Calu3 (cell line): Measurements from ENCODE around the gene AGBL3. TPM values are rescaled to one million over a fixed set of nuclear protein-coding genes. Genes with fewer than 3 reads are reported as not detected.

Experiments
- BruUV-seq: library from RNA; stranded (reverse); fragments of 400-500 nt; replicated peaks from 2 replicates; lab custom pipeline; 2021; lab: Mats Ljungman, UMichigan
- CTCF ChIA-PET: fragments of 300-600 bp; sonication (Branson Sonifier 250); formaldehyde crosslinking; loops from one replicate; lab custom pipeline; 2022; ENCODE audit warnings: antibody characterized with exemption; lab: Charles Lee
- DNase-seq: peaks from one replicate; pipeline ENCODE4 v3.0.0; 2022
- H3K27ac Mint-ChIP-seq: one replicate; pipeline ENCODE4 v1.8.0; 2022; ENCODE audit warnings: mixed read lengths; ENCODE audit not compliant: unreplicated experiment
- H3K27me3 Mint-ChIP-seq: one replicate; pipeline ENCODE4 v1.8.0; 2022; ENCODE audit warnings: mixed read lengths; ENCODE audit not compliant: unreplicated experiment
- H3K36me3 Mint-ChIP-seq: one replicate; pipeline ENCODE4 v1.8.0; 2022; ENCODE audit warnings: mild to moderate bottlenecking, moderate library complexity, mixed read lengths; ENCODE audit not compliant: insufficient read depth, unreplicated experiment
- H3K4me1 Mint-ChIP-seq: one replicate; pipeline ENCODE4 v1.8.0; 2022; ENCODE audit warnings: mild to moderate bottlenecking, low read depth, mixed read lengths; ENCODE audit not compliant: unreplicated experiment
- H3K4me3 Mint-ChIP-seq: one replicate; pipeline ENCODE4 v1.8.0; 2022; ENCODE audit warnings: mild to moderate bottlenecking, low read depth, moderate library complexity, mixed read lengths; ENCODE audit not compliant: unreplicated experiment
- H3K9me3 Mint-ChIP-seq: one replicate; pipeline ENCODE4 v1.8.0; 2022; ENCODE audit warnings: low read depth, mixed read lengths; ENCODE audit not compliant: unreplicated experiment
- intact Hi-C: fragments of 100-400 bp; cut with micrococcal nuclease; formaldehyde crosslinking; loops from one replicate; pipeline ENCODE4 v1.10.0; 2022; ENCODE audit not compliant: unreplicated experiment
- total RNA-seq: library from RNA; stranded (reverse); gene quantifications from 2 replicates; pipeline ENCODE4 v1.2.3, GENCODE V29; 2022
- TF ChIP-seq, protein P1 (sequence below): fragments of 200-600 bp; IDR thresholded peaks from one replicate; pipeline ENCODE4 v1.8.0; 2022; ENCODE audit warnings: antibody characterized with exemption; ENCODE audit not compliant: unreplicated experiment

AGBL3 gene
- total RNA-seq, 1 experiment from 2014 or later: 6.3 TPM

DNA sequence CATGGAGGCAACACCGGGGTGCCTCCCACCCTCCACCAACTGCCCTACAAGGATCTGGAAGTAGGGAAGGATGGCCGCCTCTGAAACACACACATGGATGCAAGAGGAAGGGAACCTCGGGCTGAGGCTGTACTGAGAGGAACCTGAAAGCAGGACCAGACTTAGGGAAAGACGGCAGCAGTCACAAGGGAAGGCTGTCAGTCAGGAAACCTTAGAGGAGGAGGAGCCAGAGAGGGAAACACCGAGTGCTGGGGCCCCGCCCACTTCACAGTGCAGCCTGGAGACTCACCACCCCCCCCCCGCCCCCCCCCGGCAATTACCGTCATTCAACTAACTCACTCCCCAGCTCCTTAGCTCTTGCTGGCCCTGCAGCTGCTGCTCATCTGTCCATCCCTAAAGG lies 181.7 kb downstream of the AGBL3 start:
- DNase-seq: no peak
- CTCF ChIA-PET: no interaction called here
- no TSS peak for BruUV-seq
- peaks cover 28% of the 10 kb centered on the region for H3K4me1 Mint-ChIP-seq
- intact Hi-C loops: no loop called here
- peak overlapping the region; percentile 87 for H3K27ac Mint-ChIP-seq
- H3K9me3 Mint-ChIP-seq: no peaks in the 10 kb centered on the region
- no peaks in the 10 kb centered on the region for H3K27me3 Mint-ChIP-seq
- peak overlapping the region; percentile 78 for H3K4me3 Mint-ChIP-seq
- peaks cover 87% of the 10 kb centered on the region for H3K36me3 Mint-ChIP-seq
- TF ChIP-seq, protein P1, sequence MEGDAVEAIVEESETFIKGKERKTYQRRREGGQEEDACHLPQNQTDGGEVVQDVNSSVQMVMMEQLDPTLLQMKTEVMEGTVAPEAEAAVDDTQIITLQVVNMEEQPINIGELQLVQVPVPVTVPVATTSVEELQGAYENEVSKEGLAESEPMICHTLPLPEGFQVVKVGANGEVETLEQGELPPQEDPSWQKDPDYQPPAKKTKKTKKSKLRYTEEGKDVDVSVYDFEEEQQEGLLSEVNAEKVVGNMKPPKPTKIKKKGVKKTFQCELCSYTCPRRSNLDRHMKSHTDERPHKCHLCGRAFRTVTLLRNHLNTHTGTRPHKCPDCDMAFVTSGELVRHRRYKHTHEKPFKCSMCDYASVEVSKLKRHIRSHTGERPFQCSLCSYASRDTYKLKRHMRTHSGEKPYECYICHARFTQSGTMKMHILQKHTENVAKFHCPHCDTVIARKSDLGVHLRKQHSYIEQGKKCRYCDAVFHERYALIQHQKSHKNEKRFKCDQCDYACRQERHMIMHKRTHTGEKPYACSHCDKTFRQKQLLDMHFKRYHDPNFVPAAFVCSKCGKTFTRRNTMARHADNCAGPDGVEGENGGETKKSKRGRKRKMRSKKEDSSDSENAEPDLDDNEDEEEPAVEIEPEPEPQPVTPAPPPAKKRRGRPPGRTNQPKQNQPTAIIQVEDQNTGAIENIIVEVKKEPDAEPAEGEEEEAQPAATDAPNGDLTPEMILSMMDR: no peak

DNA sequence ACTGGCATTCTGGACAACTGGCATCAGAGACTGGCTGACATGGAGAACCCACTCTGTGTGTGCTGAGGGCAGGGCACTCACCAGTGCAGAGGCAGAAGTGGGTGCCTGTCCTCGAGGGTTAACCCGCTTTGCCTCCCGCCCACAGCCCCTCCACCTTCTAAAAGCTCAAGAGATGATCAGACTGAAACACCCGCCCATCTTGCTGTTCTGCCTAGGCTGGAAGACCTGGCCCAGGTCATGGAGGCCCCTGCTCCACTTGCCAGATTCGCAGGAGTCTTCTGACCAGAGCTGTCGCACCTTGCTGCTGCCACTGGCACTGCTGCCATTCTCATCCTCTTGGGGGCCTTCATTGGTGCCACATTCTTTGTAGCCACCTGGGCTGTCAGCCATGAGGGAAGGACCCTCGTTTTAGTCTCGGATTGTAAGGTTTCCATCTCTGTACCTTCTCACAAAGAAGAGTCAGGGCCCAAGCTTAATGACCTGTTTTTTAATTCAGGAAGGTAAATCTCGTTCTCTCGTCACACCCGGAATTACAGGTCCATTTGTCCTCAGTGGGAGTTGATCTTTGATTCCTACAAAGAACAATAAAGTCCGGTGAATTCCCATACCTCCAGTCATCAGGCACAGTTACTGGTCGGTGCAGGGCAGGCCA lies 182.3 kb downstream of the AGBL3 start:
- no TSS peak for BruUV-seq

DNA sequence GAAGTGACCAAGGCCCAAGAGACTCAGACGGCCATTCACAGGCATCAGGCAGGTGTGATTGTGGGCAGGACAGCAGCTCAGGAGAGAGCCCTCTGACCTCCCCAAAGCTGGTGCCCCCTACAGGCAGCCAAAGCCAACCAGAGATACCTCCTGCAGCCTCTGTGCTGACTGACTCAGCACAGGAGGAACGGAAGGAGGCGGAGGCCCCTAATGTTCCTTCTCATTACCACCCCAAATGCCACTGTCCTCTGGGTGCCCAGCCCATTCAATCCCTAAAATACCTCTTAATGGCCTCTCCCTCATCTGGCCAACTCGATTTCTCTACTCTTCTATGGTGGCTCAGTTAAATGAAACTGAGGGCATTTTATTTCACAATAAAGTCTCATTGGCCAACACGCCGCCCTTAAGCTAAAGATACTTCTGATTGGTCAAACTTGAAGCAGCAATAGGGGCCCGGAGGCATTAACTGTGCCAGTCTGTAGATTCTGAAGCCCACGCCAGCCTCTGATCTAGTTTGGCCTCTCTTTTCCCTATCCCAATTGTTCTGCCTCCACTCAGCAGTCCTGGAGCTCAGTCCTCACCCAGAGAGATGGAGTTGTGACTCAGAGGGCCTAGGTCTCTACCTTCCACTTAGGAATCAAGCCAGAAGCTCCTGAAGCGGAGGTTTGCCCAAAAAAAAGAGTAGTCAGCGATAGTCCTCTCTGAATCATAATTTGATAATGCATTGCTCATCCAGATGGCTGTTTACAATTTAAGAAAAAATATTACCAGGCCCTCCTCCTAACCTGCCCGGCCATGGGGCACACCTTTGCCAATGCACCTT lies 183.0 kb downstream of the AGBL3 start:
- CTCF ChIA-PET: interaction anchor here (0.8 to 1.6 kb wide), 4 partner anchors 8 to 22 kb away, joined by 3 to 7 read pairs (median 4); partner anchors contain the start of gene TMEM140
- Mint-ChIP-seq H3K4me1 (peaks cover 34% of the 10 kb centered on the region), H3K27ac (peak overlapping the region; percentile 87), H3K9me3 (no peaks in the 10 kb centered on the region), H3K36me3 (peaks cover 86% of the 10 kb centered on the region), H3K27me3 (no peaks in the 10 kb centered on the region), H3K4me3 (peak overlapping the region; percentile 78)
- peak; percentile 77 for DNase-seq
- TSS peak; percentile 53 for BruUV-seq
- TF ChIP-seq, protein P1: peak; percentile 50
- intact Hi-C loops: no loop called here

More for the DNA sequence above, 182.3 kb downstream of the AGBL3 start:
- H3K27me3 Mint-ChIP-seq: no peaks in the 10 kb centered on the region
- H3K27ac Mint-ChIP-seq: peak overlapping the region; percentile 87
- intact Hi-C loops: no loop called here
- H3K36me3 Mint-ChIP-seq: peaks cover 86% of the 10 kb centered on the region
- peaks cover 28% of the 10 kb centered on the region for H3K4me1 Mint-ChIP-seq
- TF ChIP-seq, protein P1: no peak
- peak overlapping the region; percentile 78 for H3K4me3 Mint-ChIP-seq
- H3K9me3 Mint-ChIP-seq: no peaks in the 10 kb centered on the region
- CTCF ChIA-PET: interaction anchor here (0.8 to 1.6 kb wide), 4 partner anchors 8 to 21 kb away, joined by 3 to 7 read pairs (median 4); partner anchors contain the start of gene TMEM140
- DNase-seq: no peak

DNA sequence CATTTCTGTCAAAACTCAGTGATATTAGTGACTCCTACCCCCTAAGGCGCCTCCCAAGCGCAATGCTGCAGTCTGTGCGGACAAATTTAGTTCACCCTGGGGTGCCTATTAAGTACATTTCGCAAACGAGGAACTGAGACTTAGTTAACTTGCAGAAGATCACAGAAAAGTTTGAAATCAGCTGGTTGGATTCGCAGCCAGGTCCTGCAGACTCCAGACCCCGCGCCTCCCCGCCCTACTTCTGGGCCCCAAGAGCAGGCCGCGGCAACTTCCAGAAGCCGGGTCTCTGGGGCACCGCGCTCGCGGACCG lies 183.6 kb downstream of the AGBL3 start:
- Mint-ChIP-seq H3K36me3 (peaks cover 84% of the 10 kb centered on the region), H3K27me3 (no peaks in the 10 kb centered on the region), H3K27ac (peak overlapping the region; percentile 87), H3K4me3 (peak overlapping the region; percentile 78), H3K4me1 (peaks cover 40% of the 10 kb centered on the region), H3K9me3 (no peaks in the 10 kb centered on the region)
- BruUV-seq: no TSS peak
- CTCF ChIA-PET: interaction anchor here (1.3 to 1.6 kb wide), 5 partner anchors 8 to 183 kb away, joined by 3 to 7 read pairs (median 5); partner anchors contain the start of genes AGBL3 and TMEM140
- intact Hi-C loops: loop anchor here (2.0 to 10.0 kb wide), 4 partner anchors 85 to 525 kb away; partner anchors contain the start of genes AGBL3 and BPGM
- TF ChIP-seq, protein P1: no peak
- DNase-seq: no peak
